ENCODE measurements around the gene ME1. TPM values are rescaled to one million over a fixed set of nuclear protein-coding genes. Genes with fewer than 3 reads are reported as not detected.

ME1 gene
- not detected for polyA plus RNA-seq (ENCODE audit: low read depth in 6 of 6)

- H3K36me3 Mint-ChIP-seq = no peaks in the 10 kb centered on the region
- peaks cover 25 to 37% (median 27%) of the 10 kb centered on the region in 3 donors for H3K27me3 Mint-ChIP-seq
- H3K9me3 Mint-ChIP-seq = peaks cover 0 to 15% (median 3%) of the 10 kb centered on the region in 7 donors
- ATAC-seq (ENCODE audit: low read depth in 2 of 2) = peak in 1 of 2 donors; percentile 23
- DNase-seq = no peak
- no peaks in the 10 kb centered on the region for H3K4me1 Mint-ChIP-seq
- H3K27ac Mint-ChIP-seq = no peak within 1 kb of the TSS
- H3K4me3 Mint-ChIP-seq = no peak within 1 kb of the TSS
Measured at GRCh38 chr6:83430611-83431544, at the start of gene ME1. Gene ME1 (minus strand): TSS chr6:83431051. CDS start chr6:83430954, 97 bp downstream.

GRCh38 chr6:83480470-83480869, 49.6 kb upstream of the ME1 start:
- DNase-seq (no peak), ATAC-seq (ENCODE audit: low read depth in 2 of 2) (no peak)
- H3K27me3 Mint-ChIP-seq = peaks cover 0 to 8% (median 0%) of the 10 kb centered on the region in 3 donors
- H3K4me3 Mint-ChIP-seq = no peak overlapping the region
- H3K9me3 Mint-ChIP-seq = peaks cover 0 to 4% (median 0%) of the 10 kb centered on the region in 7 donors
- H3K36me3 Mint-ChIP-seq = no peaks in the 10 kb centered on the region
- no peaks in the 10 kb centered on the region for H3K4me1 Mint-ChIP-seq
- H3K27ac Mint-ChIP-seq = no peak overlapping the region

- no peak for DNase-seq
- no peak overlapping the region for H3K27ac Mint-ChIP-seq
- no peak overlapping the region for H3K4me3 Mint-ChIP-seq
- no peak for ATAC-seq (ENCODE audit: low read depth in 2 of 2)
- H3K36me3 Mint-ChIP-seq = no peaks in the 10 kb centered on the region
- peaks cover 0 to 12% (median 0%) of the 10 kb centered on the region in 3 donors for H3K27me3 Mint-ChIP-seq
- H3K9me3 Mint-ChIP-seq = peaks cover 0 to 4% (median 0%) of the 10 kb centered on the region in 7 donors
- no peaks in the 10 kb centered on the region for H3K4me1 Mint-ChIP-seq
Measured at GRCh38 chr6:83479389-83479788, 48.5 kb upstream of the ME1 start.

- Mint-ChIP-seq H3K27me3 (peaks cover 5 to 12% (median 6%) of the 10 kb centered on the region in 3 donors), H3K4me1 (no peaks in the 10 kb centered on the region), H3K27ac (no peak overlapping the region), H3K4me3 (no peak overlapping the region), H3K36me3 (no peaks in the 10 kb centered on the region), H3K9me3 (peaks cover 0 to 4% (median 0%) of the 10 kb centered on the region in 7 donors)
- no peak for DNase-seq
- ATAC-seq (ENCODE audit: low read depth in 2 of 2) = no peak
Measured at GRCh38 chr6:83476971-83477370, 46.1 kb upstream of the ME1 start.

- Mint-ChIP-seq H3K4me3 (no peak overlapping the region), H3K27ac (no peak overlapping the region), H3K27me3 (peaks cover 4 to 6% (median 5%) of the 10 kb centered on the region in 3 donors), H3K4me1 (no peaks in the 10 kb centered on the region), H3K36me3 (no peaks in the 10 kb centered on the region), H3K9me3 (peaks cover 0 to 3% (median 0%) of the 10 kb centered on the region in 7 donors)
- ATAC-seq (ENCODE audit: low read depth in 2 of 2) (no peak), DNase-seq (no peak)
Measured at GRCh38 chr6:83474309-83474708, 43.5 kb upstream of the ME1 start.

GRCh38 chr6:83472767-83473166, 41.9 kb upstream of the ME1 start:
- no peak overlapping the region for H3K27ac Mint-ChIP-seq
- H3K36me3 Mint-ChIP-seq = no peaks in the 10 kb centered on the region
- H3K4me1 Mint-ChIP-seq = no peaks in the 10 kb centered on the region
- ATAC-seq (ENCODE audit: low read depth in 2 of 2) (no peak), DNase-seq (no peak)
- H3K4me3 Mint-ChIP-seq = no peak overlapping the region
- peaks cover 0 to 3% (median 0%) of the 10 kb centered on the region in 7 donors for H3K9me3 Mint-ChIP-seq
- peaks cover 4 to 6% (median 5%) of the 10 kb centered on the region in 3 donors for H3K27me3 Mint-ChIP-seq

- DNase-seq = no peak
- H3K27ac Mint-ChIP-seq = no peak overlapping the region
- peaks cover 4 to 6% (median 5%) of the 10 kb centered on the region in 3 donors for H3K27me3 Mint-ChIP-seq
- no peak overlapping the region for H3K4me3 Mint-ChIP-seq
- peaks cover 0 to 3% (median 0%) of the 10 kb centered on the region in 7 donors for H3K9me3 Mint-ChIP-seq
- ATAC-seq (ENCODE audit: low read depth in 2 of 2) = no peak
- H3K36me3 Mint-ChIP-seq = no peaks in the 10 kb centered on the region
- no peaks in the 10 kb centered on the region for H3K4me1 Mint-ChIP-seq
Measured at GRCh38 chr6:83470587-83470986, 39.7 kb upstream of the ME1 start.

GRCh38 chr6:83470001-83470400, 39.1 kb upstream of the ME1 start:
- Mint-ChIP-seq H3K9me3 (peaks cover 0 to 3% (median 0%) of the 10 kb centered on the region in 7 donors), H3K36me3 (no peaks in the 10 kb centered on the region), H3K4me3 (no peak overlapping the region), H3K27ac (no peak overlapping the region), H3K4me1 (no peaks in the 10 kb centered on the region), H3K27me3 (peaks cover 3 to 6% (median 5%) of the 10 kb centered on the region in 3 donors)
- DNase-seq (no peak), ATAC-seq (ENCODE audit: low read depth in 2 of 2) (no peak)

GRCh38 chr6:83467620-83468036, 36.8 kb upstream of the ME1 start:
- Mint-ChIP-seq H3K36me3 (no peaks in the 10 kb centered on the region), H3K27me3 (peaks cover 0 to 7% (median 5%) of the 10 kb centered on the region in 3 donors), H3K4me3 (no peak overlapping the region), H3K4me1 (no peaks in the 10 kb centered on the region), H3K9me3 (peaks cover 0 to 3% (median 0%) of the 10 kb centered on the region in 7 donors), H3K27ac (no peak overlapping the region)
- no peak for ATAC-seq (ENCODE audit: low read depth in 2 of 2)
- no peak for DNase-seq

GRCh38 chr6:83466328-83466727, 35.5 kb upstream of the ME1 start:
- no peak for ATAC-seq (ENCODE audit: low read depth in 2 of 2)
- Mint-ChIP-seq H3K27ac (no peak overlapping the region), H3K36me3 (no peaks in the 10 kb centered on the region), H3K4me1 (no peaks in the 10 kb centered on the region), H3K27me3 (peaks cover 0 to 7% (median 0%) of the 10 kb centered on the region in 3 donors), H3K4me3 (no peak overlapping the region), H3K9me3 (peaks cover 0 to 3% (median 0%) of the 10 kb centered on the region in 7 donors)
- DNase-seq = no peak

- Mint-ChIP-seq H3K27me3 (peaks cover 0 to 7% (median 0%) of the 10 kb centered on the region in 3 donors), H3K4me1 (no peaks in the 10 kb centered on the region), H3K36me3 (no peaks in the 10 kb centered on the region), H3K4me3 (peak overlapping the region in 1 of 8 donors; percentile 19), H3K27ac (no peak overlapping the region), H3K9me3 (peaks cover 0 to 3% (median 0%) of the 10 kb centered on the region in 7 donors)
- no peak for ATAC-seq (ENCODE audit: low read depth in 2 of 2)
- no peak for DNase-seq
Measured at GRCh38 chr6:83464381-83465140, 33.7 kb upstream of the ME1 start.

GRCh38 chr6:83463886-83464285, 33.0 kb upstream of the ME1 start:
- Mint-ChIP-seq H3K36me3 (no peaks in the 10 kb centered on the region), H3K4me1 (no peaks in the 10 kb centered on the region), H3K27ac (no peak overlapping the region), H3K27me3 (peaks cover 0 to 7% (median 0%) of the 10 kb centered on the region in 3 donors), H3K9me3 (peaks cover 0 to 3% (median 0%) of the 10 kb centered on the region in 7 donors), H3K4me3 (no peak overlapping the region)
- ATAC-seq (ENCODE audit: low read depth in 2 of 2) (no peak), DNase-seq (no peak)

GRCh38 chr6:83462524-83462923, 31.7 kb upstream of the ME1 start:
- H3K4me1 Mint-ChIP-seq = no peaks in the 10 kb centered on the region
- DNase-seq (no peak), ATAC-seq (ENCODE audit: low read depth in 2 of 2) (no peak)
- no peak overlapping the region for H3K4me3 Mint-ChIP-seq
- H3K9me3 Mint-ChIP-seq = peaks cover 0 to 3% (median 0%) of the 10 kb centered on the region in 7 donors
- H3K36me3 Mint-ChIP-seq = no peaks in the 10 kb centered on the region
- peaks cover 0 to 7% (median 0%) of the 10 kb centered on the region in 3 donors for H3K27me3 Mint-ChIP-seq
- no peak overlapping the region for H3K27ac Mint-ChIP-seq
